Aorta (tissue), 5 donors: ENCODE data around the gene CCR5. TPM values are rescaled to one million over a fixed set of nuclear protein-coding genes. Genes with fewer than 3 reads are reported as not detected.

ENCODE experiments used
- ATAC-seq: fragments of 200-7000 bp; cut with Tn5 transposase; one replicate; pipeline ENCODE4 v1.9.1; 2022; ENCODE audit warnings: moderate library complexity; ENCODE audit not compliant: low FRiP score
- DNase-seq, 2 donors: peaks; one replicate each; pipeline ENCODE4 v3.0.0-alpha.2; 2020
- H3K27ac ChIP-seq, 2 donors: one replicate each; pipeline ENCODE4 v1.5.1; 2013; ENCODE audit warnings: low read length in 2 of 2, mild to moderate bottlenecking in 2 of 2, moderate library complexity in 2 of 2, control low read depth in 1 of 2, inconsistent platforms in 1 of 2, low read depth in 1 of 2
- H3K27me3 ChIP-seq, 2 donors: one replicate each; pipeline ENCODE4 v1.6.1; 2013; ENCODE audit warnings: control low read depth in 1 of 2, low read length in 1 of 2, mild to moderate bottlenecking in 1 of 2, moderate library complexity in 1 of 2; ENCODE audit not compliant: insufficient read depth in 2 of 2, control insufficient read depth in 1 of 2
- H3K36me3 ChIP-seq, 2 donors: one replicate each; pipeline ENCODE4 v1.6.1; 2013; ENCODE audit warnings: control low read depth in 1 of 2, low read length in 1 of 2, mild to moderate bottlenecking in 1 of 2; ENCODE audit not compliant: insufficient read depth in 2 of 2, control insufficient read depth in 1 of 2
- H3K4me1 ChIP-seq, 2 donors: one replicate each; pipeline ENCODE4 v1.6.1; 2013; ENCODE audit warnings: low read length in 2 of 2, control low read depth in 1 of 2, mild to moderate bottlenecking in 1 of 2, moderate library complexity in 1 of 2; ENCODE audit not compliant: insufficient read depth in 2 of 2, control insufficient read depth in 1 of 2
- H3K4me3 ChIP-seq, 2 donors: one replicate each; pipeline ENCODE4 v1.5.1; 2013; ENCODE audit warnings: low read length in 2 of 2, control low read depth in 1 of 2, mild to moderate bottlenecking in 1 of 2
- H3K9me3 ChIP-seq: one replicate; pipeline ENCODE4 v1.6.1; 2013; ENCODE audit warnings: mild to moderate bottlenecking, low read length; ENCODE audit not compliant: control insufficient read depth
- WGBS, 2 donors: extraction: QIAGEN DNeasy Blood & Tissue Kit; methylation state at CpG; one replicate each; pipeline ENCODE4 v1.1.7; 2013; 5-methylcytosine and 5-hydroxymethylcytosine counted together
- intact Hi-C, 2 donors: fragments of 100-400 bp; cut with DNase I; formaldehyde crosslinking; loops; one replicate each; pipeline versions ENCODE4 v1.14.2 to v1.15.0; 2022
- polyA plus RNA-seq, 2 donors: library from polyadenylated mRNA; stranded (reverse); fragments of 200-250 nt; gene quantifications; one replicate each; pipeline ENCODE4 v1.2.3, GENCODE V29; 2013
- total RNA-seq, 2 donors: library from RNA; stranded (reverse); fragmentation: NEBNext Ultra II Directional; extraction: Animal tissue kit (Norgen Biotek cat#: 25700); gene quantifications; one replicate each; pipeline ENCODE4 v1.2.1, GENCODE V29; 2021
- donor health status: healthy with polysubstance abuse.
- donor health status: Bipolar disorder and iron deficiency.
- donor health status: DM: no; HTN: no; CAD: no.
- donor health status: DM: no; HTN: no; CAD: no.
- donor health status: DM: yes; HTN: yes; CAD: no.

CCR5 gene
- total and polyA plus RNA-seq, 4 donors: 0.05 to 5.7 (median 3.1) TPM

DNA sequence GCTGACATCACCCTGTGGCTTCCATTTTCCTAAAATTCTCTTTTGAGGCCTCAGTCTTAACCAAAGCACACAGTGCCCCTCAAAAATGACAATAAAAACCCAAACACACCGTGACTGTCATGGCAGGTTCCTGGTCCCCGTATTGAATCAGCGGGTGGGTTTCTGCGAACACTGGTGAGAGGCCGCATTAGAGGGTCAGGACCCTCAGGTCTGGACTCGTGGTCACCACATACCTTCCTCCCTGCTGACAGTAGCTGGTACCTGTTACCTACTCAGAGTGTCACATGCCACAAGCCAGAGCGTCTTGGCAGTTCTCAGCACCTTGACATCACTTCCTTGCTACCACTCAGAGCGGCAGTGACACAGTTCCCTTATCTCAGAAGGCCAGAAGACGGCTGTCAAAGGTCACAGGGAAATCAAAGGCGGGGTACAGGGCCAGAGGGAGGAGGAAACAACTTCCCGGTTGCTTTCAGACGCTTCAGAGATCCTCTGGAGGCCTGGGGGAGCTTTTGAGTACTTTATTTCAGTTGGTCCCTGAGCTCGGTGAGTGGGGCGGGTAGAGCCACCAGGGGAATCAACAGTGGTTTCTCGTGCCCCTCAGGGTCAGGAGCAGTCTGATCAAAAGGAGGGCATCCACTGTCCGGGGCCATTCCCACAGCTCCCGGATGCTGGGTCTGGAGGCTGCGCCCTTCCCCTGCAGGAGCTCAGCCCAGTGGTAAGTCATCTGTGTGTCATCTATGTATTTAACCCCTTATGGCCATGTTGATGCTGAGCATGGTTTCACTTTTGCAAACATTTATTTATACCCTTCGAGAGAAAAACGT lies 36.3 kb downstream of the CCR5 start, which contains the start of the genes CCR5AS and CCRL2:
TSS of gene CCR5AS (minus strand) at position 279 of the 824 bp plus-strand sequence.
TSS of gene CCRL2 (plus strand) at position 472 of the 824 bp plus-strand sequence. CDS start 821 bp downstream, outside the sequence.
- Histone ChIP-seq H3K36me3 (no peaks in the 10 kb centered on the region), H3K27me3 (no peaks in the 10 kb centered on the region), H3K4me1 (no peaks in the 10 kb centered on the region), H3K9me3 (peaks cover 2% of the 10 kb centered on the region), H3K27ac (no peak within 1 kb of the TSS), H3K4me3 (no peak within 1 kb of the TSS)
- WGBS, 2 donors: 77 to 80% methylated on average over 20 of the region's 20 CpGs
- intact Hi-C loops: no loop called here
- peak in 1 of 2 donors; percentile 81 for DNase-seq
- ATAC-seq: peak; percentile 68

DNA sequence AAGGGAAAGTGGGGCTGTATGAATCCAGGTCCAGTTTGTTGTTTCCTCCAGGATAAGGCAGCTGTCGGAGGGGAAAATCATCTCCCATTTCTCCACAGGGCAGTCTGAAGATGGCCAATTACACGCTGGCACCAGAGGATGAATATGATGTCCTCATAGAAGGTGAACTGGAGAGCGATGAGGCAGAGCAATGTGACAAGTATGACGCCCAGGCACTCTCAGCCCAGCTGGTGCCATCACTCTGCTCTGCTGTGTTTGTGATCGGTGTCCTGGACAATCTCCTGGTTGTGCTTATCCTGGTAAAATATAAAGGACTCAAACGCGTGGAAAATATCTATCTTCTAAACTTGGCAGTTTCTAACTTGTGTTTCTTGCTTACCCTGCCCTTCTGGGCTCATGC lies 37.2 kb downstream of the CCR5 start:
- no peaks in the 10 kb centered on the region for H3K27me3 ChIP-seq
- intact Hi-C loops: no loop called here
- H3K4me3 ChIP-seq: no peak overlapping the region
- ATAC-seq: no peak
- no peaks in the 10 kb centered on the region for H3K36me3 ChIP-seq
- H3K27ac ChIP-seq: no peak overlapping the region
- no peaks in the 10 kb centered on the region for H3K4me1 ChIP-seq
- peaks cover 2% of the 10 kb centered on the region for H3K9me3 ChIP-seq
- no peak for DNase-seq
- 62 to 73% methylated on average over 7 of the region's 7 CpGs for WGBS, 2 donors

DNA sequence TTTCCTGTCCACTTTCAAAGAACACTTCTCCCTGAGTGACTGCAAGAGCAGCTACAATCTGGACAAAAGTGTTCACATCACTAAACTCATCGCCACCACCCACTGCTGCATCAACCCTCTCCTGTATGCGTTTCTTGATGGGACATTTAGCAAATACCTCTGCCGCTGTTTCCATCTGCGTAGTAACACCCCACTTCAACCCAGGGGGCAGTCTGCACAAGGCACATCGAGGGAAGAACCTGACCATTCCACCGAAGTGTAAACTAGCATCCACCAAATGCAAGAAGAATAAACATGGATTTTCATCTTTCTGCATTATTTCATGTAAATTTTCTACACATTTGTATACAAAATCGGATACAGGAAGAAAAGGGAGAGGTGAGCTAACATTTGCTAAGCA lies 38.1 kb downstream of the CCR5 start:
- no peak overlapping the region for H3K4me3 ChIP-seq
- H3K9me3 ChIP-seq: no peaks in the 10 kb centered on the region
- DNase-seq (no peak), ATAC-seq (no peak)
- intact Hi-C loops: no loop called here
- H3K27ac ChIP-seq: no peak overlapping the region
- WGBS, 2 donors: 96 to 97% methylated on average over 7 of the region's 7 CpGs
- no peaks in the 10 kb centered on the region for H3K27me3 ChIP-seq
- no peaks in the 10 kb centered on the region for H3K4me1 ChIP-seq
- H3K36me3 ChIP-seq: no peaks in the 10 kb centered on the region

DNA sequence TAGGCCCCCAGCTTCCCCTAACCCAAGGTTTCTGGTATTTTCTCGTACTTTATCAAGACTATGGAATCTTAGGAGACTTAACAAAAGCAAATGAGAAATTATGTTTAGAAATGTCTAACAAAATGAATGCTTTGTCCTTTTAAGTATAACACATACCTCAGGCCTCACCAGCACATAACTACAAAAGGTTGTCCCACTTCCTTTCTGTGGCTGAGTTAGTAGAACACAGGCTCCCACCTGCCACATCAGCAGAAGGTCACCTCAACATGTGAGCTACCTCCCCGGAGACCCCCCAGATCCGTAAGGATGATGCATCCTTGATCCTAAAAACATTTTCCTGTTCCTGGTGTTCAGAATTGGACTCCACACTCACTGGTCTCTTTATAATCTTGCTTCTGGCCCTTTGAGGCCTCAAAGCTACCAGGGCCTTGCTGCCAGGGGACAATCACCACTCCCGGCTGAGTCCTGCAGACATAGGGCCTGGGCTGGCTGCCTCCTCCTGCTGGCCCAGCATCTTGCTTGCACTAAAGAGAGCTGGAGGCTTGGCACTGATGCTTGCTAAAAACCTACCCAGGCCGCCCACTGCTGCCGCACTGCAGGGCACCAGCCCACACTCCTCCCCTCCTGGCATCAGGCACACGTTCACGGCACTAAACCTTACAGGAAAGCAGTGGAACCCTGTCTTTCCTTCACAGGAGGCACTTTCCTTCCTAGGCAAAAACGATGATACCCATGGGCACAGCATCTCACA lies 39.2 kb downstream of the CCR5 start:
- H3K9me3 ChIP-seq: no peaks in the 10 kb centered on the region
- no peak overlapping the region for H3K27ac ChIP-seq
- ATAC-seq (no peak), DNase-seq (no peak)
- no peaks in the 10 kb centered on the region for H3K36me3 ChIP-seq
- H3K27me3 ChIP-seq: no peaks in the 10 kb centered on the region
- no peak overlapping the region for H3K4me3 ChIP-seq
- intact Hi-C loops: no loop called here
- 35 to 36% methylated on average over 9 of the region's 9 CpGs for WGBS, 2 donors
- H3K4me1 ChIP-seq: no peaks in the 10 kb centered on the region

DNA sequence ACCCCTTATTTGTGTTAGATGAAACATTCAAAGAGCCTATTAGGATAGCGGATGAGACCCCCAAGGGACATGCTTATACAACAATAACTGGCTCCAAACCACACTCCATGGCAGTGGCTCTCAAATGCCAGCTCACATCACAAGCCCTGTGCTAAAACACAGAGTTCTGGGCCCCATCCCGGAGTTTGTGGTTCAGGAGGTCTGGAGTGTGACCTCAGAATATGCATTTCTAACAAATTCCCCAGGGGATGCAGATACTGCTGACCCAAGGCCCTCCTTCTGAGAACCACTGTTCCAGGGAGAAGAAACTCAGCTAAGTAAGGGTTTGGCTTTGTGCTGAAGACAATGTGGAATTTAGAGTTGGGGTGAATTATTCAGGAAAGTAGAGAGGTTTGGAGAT lies 39.9 kb downstream of the CCR5 start:
- 91 to 94% methylated on average over 2 of the region's 2 CpGs for WGBS, 2 donors
- Histone ChIP-seq H3K27me3 (no peaks in the 10 kb centered on the region), H3K36me3 (no peaks in the 10 kb centered on the region), H3K4me1 (no peaks in the 10 kb centered on the region), H3K27ac (no peak overlapping the region), H3K9me3 (no peaks in the 10 kb centered on the region), H3K4me3 (no peak overlapping the region)
- no peak for DNase-seq
- ATAC-seq: no peak
- intact Hi-C loops: no loop called here

DNA sequence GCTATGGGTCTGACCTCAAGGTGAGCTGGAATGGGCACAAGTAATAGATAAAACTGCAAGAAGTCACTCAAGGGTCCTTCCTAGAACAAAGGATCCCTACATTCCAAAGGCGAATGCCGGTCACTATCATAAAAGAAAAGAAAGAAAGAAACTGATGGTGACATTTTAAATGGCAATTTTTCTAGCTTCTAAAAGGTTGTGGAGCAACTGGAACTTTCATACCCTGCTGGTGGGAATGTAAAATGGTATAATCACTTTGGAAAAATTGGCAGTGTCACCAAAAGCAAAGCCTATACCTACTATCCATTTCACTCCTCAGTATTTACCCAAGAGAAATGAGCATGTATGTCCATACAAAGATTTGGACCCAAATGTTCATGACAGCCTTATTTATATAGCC lies 40.5 kb downstream of the CCR5 start:
- Histone ChIP-seq H3K4me3 (no peak overlapping the region), H3K27me3 (no peaks in the 10 kb centered on the region), H3K27ac (no peak overlapping the region), H3K4me1 (no peaks in the 10 kb centered on the region), H3K36me3 (no peaks in the 10 kb centered on the region), H3K9me3 (no peaks in the 10 kb centered on the region)
- WGBS, 2 donors: 77 to 100% methylated on average over 2 of the region's 2 CpGs
- intact Hi-C loops: no loop called here
- no peak for DNase-seq
- no peak for ATAC-seq

DNA sequence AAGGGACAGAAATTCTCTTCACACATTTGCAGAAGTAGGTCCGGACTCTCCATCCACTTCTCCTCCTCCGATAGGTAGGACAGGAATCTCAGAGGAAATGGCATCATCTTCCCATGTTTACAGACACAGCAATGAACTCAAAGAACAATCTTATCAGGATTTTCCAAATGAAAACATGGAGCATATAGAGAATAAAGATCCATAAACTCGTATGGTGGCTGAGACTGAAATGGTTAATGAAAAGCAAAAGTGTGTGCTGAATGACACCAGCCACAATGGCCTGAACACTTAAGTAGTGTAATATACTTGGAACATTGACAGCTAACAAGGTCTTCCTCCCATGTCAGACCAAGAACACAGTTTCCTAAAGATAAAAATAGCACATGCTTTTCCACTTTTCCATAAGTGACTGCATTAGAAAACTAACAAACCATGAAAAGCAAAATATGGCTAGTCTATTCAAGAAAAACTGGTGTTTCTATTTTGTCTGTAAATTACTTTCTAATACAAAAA lies 42.1 kb downstream of the CCR5 start:
- 57 to 80% methylated on average over 3 of the region's 3 CpGs for WGBS, 2 donors
- Histone ChIP-seq H3K4me3 (no peak overlapping the region), H3K27me3 (no peaks in the 10 kb centered on the region), H3K36me3 (no peaks in the 10 kb centered on the region), H3K27ac (no peak overlapping the region), H3K9me3 (no peaks in the 10 kb centered on the region), H3K4me1 (no peaks in the 10 kb centered on the region)
- intact Hi-C loops: no loop called here
- ATAC-seq (no peak), DNase-seq (no peak)

DNA sequence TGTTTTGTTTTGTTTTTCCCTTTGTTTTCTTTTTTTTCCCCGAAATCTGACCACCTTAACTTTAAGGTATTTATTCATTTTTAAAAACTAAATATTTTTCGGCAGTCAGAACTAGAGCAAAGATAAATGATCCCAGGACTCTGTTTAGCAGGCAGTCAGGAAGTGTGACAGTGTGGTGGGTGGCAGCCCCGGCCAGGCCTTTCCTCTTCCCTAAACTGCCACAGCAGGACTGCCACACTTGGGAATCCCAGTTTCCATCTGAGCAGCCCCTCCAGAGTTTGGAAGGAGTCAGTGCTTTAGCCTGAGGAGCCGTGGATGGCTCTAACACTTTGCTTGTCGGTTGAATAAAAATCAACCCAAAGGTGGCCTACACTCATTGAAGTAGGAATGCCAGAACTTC lies 43.2 kb downstream of the CCR5 start:
- DNase-seq (no peak), ATAC-seq (no peak)
- Histone ChIP-seq H3K4me3 (no peak overlapping the region), H3K36me3 (no peaks in the 10 kb centered on the region), H3K4me1 (no peaks in the 10 kb centered on the region), H3K27ac (no peak overlapping the region), H3K27me3 (no peaks in the 10 kb centered on the region), H3K9me3 (no peaks in the 10 kb centered on the region)
- WGBS, 2 donors: 91 to 93% methylated on average over 5 of the region's 5 CpGs
- intact Hi-C loops: no loop called here
